Measurements from ENCODE around the gene PGAP6.
"Not testable (repeated sequence)": the region's sequence is repeated elsewhere in the genome, so short reads cannot be mapped to it uniquely, and the experiment has no call there.

PGAP6 gene

GRCh38 chr16:381789-382717, at the start of gene PGAP6:
Gene PGAP6, minus strand, starts transcription at chr16:381978. Its CDS starts 157 bp downstream, at chr16:381821.
- FAIRE-seq, result peak; percentile 30
- DNase-seq (ENCODE audit: low spot score), result peak; percentile 89

- no peak for DNase-seq (ENCODE audit: low spot score)
- peak; percentile 69 for FAIRE-seq
These were observed 49.1 kb upstream of the PGAP6 start for GRCh38 chr16:430904-431303.

GRCh38 chr16:427250-427649, 45.5 kb upstream of the PGAP6 start:
- no peak for DNase-seq (ENCODE audit: low spot score)
- FAIRE-seq, result no peak

GRCh38 chr16:426906-427249, 45.1 kb upstream of the PGAP6 start:
- FAIRE-seq (no peak), DNase-seq (ENCODE audit: low spot score) (no peak)

- DNase-seq (ENCODE audit: low spot score), result peak; percentile 17
- FAIRE-seq, result no peak
These were observed 44.5 kb upstream of the PGAP6 start for GRCh38 chr16:426115-426905.

GRCh38 chr16:425740-426114, 43.9 kb upstream of the PGAP6 start:
- DNase-seq (ENCODE audit: low spot score), result no peak
- no peak for FAIRE-seq

GRCh38 chr16:425082-425718, 43.4 kb upstream of the PGAP6 start, which contains the start of gene RAB11FIP3:
Gene RAB11FIP3, plus strand, starts transcription at chr16:425649. Its CDS starts 358 bp downstream, at chr16:426007.
- DNase-seq (ENCODE audit: low spot score), result peak; percentile 92
- no peak for FAIRE-seq

- FAIRE-seq (no peak), DNase-seq (ENCODE audit: low spot score) (peak; percentile 31)
These were observed 42.9 kb upstream of the PGAP6 start for GRCh38 chr16:424623-425081.

GRCh38 chr16:424033-424622, 42.4 kb upstream of the PGAP6 start:
- no peak for FAIRE-seq

GRCh38 chr16:422179-422578, 40.4 kb upstream of the PGAP6 start:
- not testable (repeated sequence) for DNase-seq (ENCODE audit: low spot score); FAIRE-seq

More at GRCh38 chr16:424033-424622, 42.4 kb upstream of the PGAP6 start:
- DNase-seq (ENCODE audit: low spot score), result peak; percentile 83

GRCh38 chr16:415170-415498, 33.4 kb upstream of the PGAP6 start:
- DNase-seq (ENCODE audit: low spot score); FAIRE-seq: not testable (repeated sequence)

GRCh38 chr16:414395-415169, 32.8 kb upstream of the PGAP6 start:
- DNase-seq (ENCODE audit: low spot score) (no peak), FAIRE-seq (no peak)

GRCh38 chr16:411576-412265, 29.9 kb upstream of the PGAP6 start:
- FAIRE-seq (no peak), DNase-seq (ENCODE audit: low spot score) (no peak)

- DNase-seq (ENCODE audit: low spot score) (no peak), FAIRE-seq (no peak)
These were observed 28.9 kb upstream of the PGAP6 start for GRCh38 chr16:410516-411178.

- no peak for FAIRE-seq
- no peak for DNase-seq (ENCODE audit: low spot score)
These were observed 25.5 kb upstream of the PGAP6 start for GRCh38 chr16:407253-407652.

- FAIRE-seq, result no peak
These were observed 24.0 kb upstream of the PGAP6 start for GRCh38 chr16:405548-406506.

GRCh38 chr16:404971-405486, 23.3 kb upstream of the PGAP6 start:
- DNase-seq (ENCODE audit: low spot score), result no peak
- no peak for FAIRE-seq

More at GRCh38 chr16:405548-406506, 24.0 kb upstream of the PGAP6 start:
- DNase-seq (ENCODE audit: low spot score), result no peak

All from urothelium cell line (cell line).